BLaER1 (cell line): ENCODE data around the gene TMEM51.
"Not testable (repeated sequence)": the region's sequence is repeated elsewhere in the genome, so short reads cannot be mapped to it uniquely, and the experiment has no call there.

Experiments used
- H3K27ac ChIP-seq: shearing (Covaris generic); formaldehyde crosslinking; 2 replicates; pipeline ENCODE4 v1.8.1; 2022
- H3K27me3 ChIP-seq: shearing (Covaris generic); formaldehyde crosslinking; 2 replicates; pipeline ENCODE4 v1.8.1; 2022
- H3K36me3 ChIP-seq: shearing (Covaris generic); formaldehyde crosslinking; 2 replicates; pipeline ENCODE4 v1.8.1; 2022
- H3K4me1 ChIP-seq: shearing (Covaris generic); formaldehyde crosslinking; 2 replicates; pipeline ENCODE4 v1.8.1; 2022
- H3K4me2 ChIP-seq: shearing (Covaris generic); formaldehyde crosslinking; 2 replicates; pipeline ENCODE4 v1.8.1; 2022
- H3K4me3 ChIP-seq: shearing (Covaris generic); formaldehyde crosslinking; 2 replicates; pipeline ENCODE4 v1.8.1; 2022
- H3K9ac ChIP-seq: shearing (Covaris generic); formaldehyde crosslinking; 2 replicates; pipeline ENCODE4 v1.8.1; 2022
- H3K9me3 ChIP-seq: shearing (Covaris generic); formaldehyde crosslinking; 2 replicates; pipeline ENCODE4 v1.8.1; 2022
- H4K20me1 ChIP-seq: shearing (Covaris generic); formaldehyde crosslinking; 2 replicates; pipeline ENCODE4 v1.8.1; 2022
- Cebpa-rat ChIP-seq: shearing (Covaris generic); IDR thresholded peaks from 2 replicates; pipeline ENCODE4 v1.8.1; 2022

Gene TMEM51

GRCh38 chr1:15174615-15174983 is 21.1 kb downstream of the TMEM51 start:
- TF ChIP-seq Cebpa-rat, result no peak
- Histone ChIP-seq H3K9me3 (no peaks in the 10 kb centered on the region), H3K4me2 (no peak overlapping the region), H3K4me3 (no peak overlapping the region), H3K9ac (no peak overlapping the region), H3K36me3 (no peaks in the 10 kb centered on the region), H3K27ac (no peak overlapping the region), H4K20me1 (no peaks in the 10 kb centered on the region), H3K27me3 (no peaks in the 10 kb centered on the region), H3K4me1 (peaks cover 12% of the 10 kb centered on the region)

- H3K27ac ChIP-seq, result not testable (repeated sequence)
These were observed 22.0 kb downstream of the TMEM51 start for GRCh38 chr1:15175324-15176094.

DNA sequence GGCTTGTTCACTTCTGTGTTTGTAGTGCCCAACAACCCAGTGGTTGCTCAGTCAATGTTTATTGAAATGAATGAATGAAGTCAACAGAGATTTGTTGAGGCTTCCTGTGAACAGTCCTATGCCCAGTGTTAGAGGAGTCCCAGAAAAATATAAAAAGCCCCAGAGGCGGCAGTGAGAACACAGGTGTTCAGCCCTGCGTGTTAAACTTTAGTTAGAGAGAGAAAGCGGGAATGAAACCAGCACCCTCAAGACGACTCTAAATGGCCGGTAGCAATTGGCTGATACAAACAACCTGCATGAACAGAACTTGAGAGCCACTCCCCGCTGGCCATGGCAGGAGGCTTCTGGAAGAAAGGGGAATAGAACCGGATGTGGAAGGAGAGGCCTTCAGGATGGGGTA is 22.6 kb downstream of the TMEM51 start:
- no peak overlapping the region for H3K4me2 ChIP-seq

More at GRCh38 chr1:15175324-15176094, 22.0 kb downstream of the TMEM51 start:
- not testable (repeated sequence) for H3K9me3 ChIP-seq, H3K27me3 ChIP-seq, H3K4me2 ChIP-seq, H3K36me3 ChIP-seq, H3K9ac ChIP-seq, H4K20me1 ChIP-seq, H3K4me3 ChIP-seq
- H3K4me1 ChIP-seq, result peaks cover 12% of the 10 kb centered on the region

GRCh38 chr1:15176898-15177665 is 23.5 kb downstream of the TMEM51 start:
- H3K36me3 ChIP-seq, result no peaks in the 10 kb centered on the region
- no peak overlapping the region for H3K4me2 ChIP-seq
- H3K9ac ChIP-seq, result no peak overlapping the region
- TF ChIP-seq Cebpa-rat, result no peak
- no peaks in the 10 kb centered on the region for H3K27me3 ChIP-seq
- no peaks in the 10 kb centered on the region for H3K9me3 ChIP-seq
- H3K27ac ChIP-seq, result no peak overlapping the region
- peaks cover 11% of the 10 kb centered on the region for H3K4me1 ChIP-seq
- H4K20me1 ChIP-seq, result no peaks in the 10 kb centered on the region
- no peak overlapping the region for H3K4me3 ChIP-seq

More for the DNA sequence above, 22.6 kb downstream of the TMEM51 start:
- Histone ChIP-seq H3K36me3 (no peaks in the 10 kb centered on the region), H4K20me1 (no peaks in the 10 kb centered on the region), H3K9ac (no peak overlapping the region), H3K9me3 (no peaks in the 10 kb centered on the region), H3K4me1 (peaks cover 12% of the 10 kb centered on the region), H3K27me3 (no peaks in the 10 kb centered on the region), H3K4me3 (no peak overlapping the region), H3K27ac (no peak overlapping the region)
- no peak for TF ChIP-seq Cebpa-rat

GRCh38 chr1:15177710-15178166 is 24.2 kb downstream of the TMEM51 start:
- H3K9me3 ChIP-seq, result no peaks in the 10 kb centered on the region
- no peak overlapping the region for H3K4me3 ChIP-seq
- no peak overlapping the region for H3K27ac ChIP-seq
- no peak overlapping the region for H3K9ac ChIP-seq
- H3K36me3 ChIP-seq, result no peaks in the 10 kb centered on the region
- no peaks in the 10 kb centered on the region for H3K27me3 ChIP-seq
- H3K4me1 ChIP-seq, result 0 out of 2 replicates have a peak, but pooled peaks cover 6% of the 10 kb centered on the region
- no peak for TF ChIP-seq Cebpa-rat
- no peaks in the 10 kb centered on the region for H4K20me1 ChIP-seq
- H3K4me2 ChIP-seq, result no peak overlapping the region

DNA sequence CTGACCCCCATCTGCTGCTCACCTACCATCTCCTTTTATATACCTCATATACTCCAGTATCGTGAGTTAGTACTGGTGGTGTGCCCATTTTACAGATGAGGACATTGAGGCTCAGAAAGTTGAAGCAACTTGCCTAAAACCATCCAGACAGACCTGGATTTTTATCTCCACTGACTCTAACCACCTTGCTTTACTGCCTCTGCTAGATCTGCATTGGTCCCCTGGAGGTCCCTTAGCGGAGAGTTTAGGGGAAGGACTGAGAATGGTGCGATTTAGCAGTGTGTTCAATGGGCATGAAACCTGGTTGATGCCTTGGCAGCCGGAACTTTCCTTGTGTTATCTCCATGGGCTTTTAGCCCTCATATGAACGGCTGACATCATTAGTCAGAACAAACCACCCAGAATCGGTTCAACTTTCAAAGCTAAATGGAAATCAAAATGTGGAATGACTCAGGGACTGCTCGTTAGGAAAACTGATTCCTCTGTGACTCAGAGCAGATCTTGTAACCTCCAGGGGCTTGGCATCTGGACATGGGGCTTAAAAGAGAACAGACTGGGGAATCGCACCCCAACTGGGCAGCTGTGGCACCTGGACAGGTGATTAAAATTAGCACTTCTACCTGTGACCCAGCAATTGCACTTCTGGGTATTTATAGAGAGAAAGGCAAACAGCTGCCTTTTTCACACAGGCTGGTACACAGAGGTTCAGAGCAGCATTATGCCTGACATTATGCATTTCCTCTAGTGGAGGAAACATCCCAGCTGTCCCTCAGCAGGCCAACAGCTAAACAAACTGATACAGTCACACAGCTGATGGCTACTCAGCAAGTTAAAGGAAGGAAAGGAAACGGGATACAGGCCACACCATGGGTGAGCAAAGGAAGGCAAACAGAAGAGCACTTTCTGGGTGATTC is 25.3 kb downstream of the TMEM51 start:
- no peak overlapping the region for H3K4me3 ChIP-seq
- TF ChIP-seq Cebpa-rat, result no peak
- H3K27ac ChIP-seq, result no peak overlapping the region
- H3K9me3 ChIP-seq, result no peaks in the 10 kb centered on the region
- H3K4me1 ChIP-seq, result 0 out of 2 replicates have a peak, but pooled peaks cover 6% of the 10 kb centered on the region
- H4K20me1 ChIP-seq, result no peaks in the 10 kb centered on the region
- no peak overlapping the region for H3K9ac ChIP-seq
- H3K4me2 ChIP-seq, result no peak overlapping the region
- H3K27me3 ChIP-seq, result no peaks in the 10 kb centered on the region
- H3K36me3 ChIP-seq, result no peaks in the 10 kb centered on the region

DNA sequence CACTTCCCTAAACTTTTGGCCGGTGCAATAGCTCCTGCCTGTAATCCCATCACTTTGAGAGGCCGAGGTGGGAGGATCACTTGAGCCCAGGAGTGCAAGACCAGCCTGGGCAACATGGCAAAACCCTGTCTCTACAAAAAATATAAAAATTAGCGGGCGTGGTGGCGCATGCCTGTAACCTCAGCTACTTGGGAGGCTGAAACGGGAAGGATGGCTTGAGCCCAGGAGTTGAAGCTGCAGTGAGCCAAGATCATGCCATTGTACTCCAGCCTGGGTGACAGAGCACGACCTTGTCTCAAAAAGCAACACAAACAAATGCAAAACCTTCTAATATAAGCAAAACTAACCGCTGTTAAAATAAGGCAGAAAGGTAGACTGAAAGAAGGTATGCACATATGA is 25.9 kb downstream of the TMEM51 start:
- H3K9ac ChIP-seq, result no peak overlapping the region
- H3K4me1 ChIP-seq, result 0 out of 2 replicates have a peak, but pooled peaks cover 6% of the 10 kb centered on the region
- no peaks in the 10 kb centered on the region for H3K36me3 ChIP-seq
- H3K27ac ChIP-seq, result no peak overlapping the region
- no peaks in the 10 kb centered on the region for H3K9me3 ChIP-seq
- no peak for TF ChIP-seq Cebpa-rat
- no peak overlapping the region for H3K4me2 ChIP-seq
- no peaks in the 10 kb centered on the region for H3K27me3 ChIP-seq
- no peak overlapping the region for H3K4me3 ChIP-seq
- H4K20me1 ChIP-seq, result no peaks in the 10 kb centered on the region

GRCh38 chr1:15180189-15180588 is 26.6 kb downstream of the TMEM51 start:
- no peaks in the 10 kb centered on the region for H4K20me1 ChIP-seq
- H3K4me3 ChIP-seq, result no peak overlapping the region
- no peaks in the 10 kb centered on the region for H3K9me3 ChIP-seq
- no peaks in the 10 kb centered on the region for H3K27me3 ChIP-seq
- 0 out of 2 replicates have a peak, but pooled peaks cover 6% of the 10 kb centered on the region for H3K4me1 ChIP-seq
- no peak for TF ChIP-seq Cebpa-rat
- H3K9ac ChIP-seq, result no peak overlapping the region
- no peak overlapping the region for H3K27ac ChIP-seq
- H3K36me3 ChIP-seq, result no peaks in the 10 kb centered on the region
- no peak overlapping the region for H3K4me2 ChIP-seq

DNA sequence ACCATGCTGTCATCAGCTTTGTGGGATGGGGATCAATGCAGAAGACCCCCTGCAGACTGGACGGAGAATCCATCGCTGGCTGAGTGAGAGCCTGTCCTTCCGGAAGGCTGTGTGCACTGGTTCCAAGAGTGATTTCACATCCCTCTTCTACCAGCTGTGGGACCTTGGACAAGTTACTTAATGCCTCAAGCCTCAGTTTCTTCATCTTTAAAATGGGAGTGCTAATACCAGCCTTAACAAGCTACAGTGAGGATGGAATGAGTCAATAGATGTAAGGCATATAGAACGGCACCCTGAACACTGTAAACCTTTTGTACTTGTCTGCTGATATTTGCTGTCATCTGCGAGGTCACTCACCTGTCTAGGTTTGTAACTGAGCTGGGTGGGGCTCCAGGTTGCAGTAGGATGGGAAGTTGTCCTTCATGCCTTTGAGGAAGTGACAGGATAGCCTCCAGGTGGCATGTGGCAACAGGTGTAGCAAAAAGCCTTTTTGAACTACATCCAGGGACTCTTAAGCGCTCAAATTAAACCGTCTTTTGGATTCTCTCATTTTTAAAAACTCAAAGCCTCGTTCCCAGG is 27.5 kb downstream of the TMEM51 start:
- no peak overlapping the region for H3K4me3 ChIP-seq
- TF ChIP-seq Cebpa-rat, result no peak
- no peaks in the 10 kb centered on the region for H4K20me1 ChIP-seq
- no peaks in the 10 kb centered on the region for H3K27me3 ChIP-seq
- H3K9ac ChIP-seq, result no peak overlapping the region
- no peaks in the 10 kb centered on the region for H3K36me3 ChIP-seq
- no peak overlapping the region for H3K4me2 ChIP-seq
- 0 out of 2 replicates have a peak, but pooled peaks cover 6% of the 10 kb centered on the region for H3K4me1 ChIP-seq
- H3K27ac ChIP-seq, result no peak overlapping the region
- H3K9me3 ChIP-seq, result no peaks in the 10 kb centered on the region
